D341Med (cell line): ENCODE data around the gene FEN1.

ENCODE experiments used
- DNase-seq: peaks from one replicate; pipeline ENCODE4 v3.0.0; 2012; ENCODE audit warnings: low spot score

The FEN1 gene

GRCh38 chr11:61756452-61757212 is 36.1 kb upstream of the FEN1 start:
- DNase-seq = no peak

DNA sequence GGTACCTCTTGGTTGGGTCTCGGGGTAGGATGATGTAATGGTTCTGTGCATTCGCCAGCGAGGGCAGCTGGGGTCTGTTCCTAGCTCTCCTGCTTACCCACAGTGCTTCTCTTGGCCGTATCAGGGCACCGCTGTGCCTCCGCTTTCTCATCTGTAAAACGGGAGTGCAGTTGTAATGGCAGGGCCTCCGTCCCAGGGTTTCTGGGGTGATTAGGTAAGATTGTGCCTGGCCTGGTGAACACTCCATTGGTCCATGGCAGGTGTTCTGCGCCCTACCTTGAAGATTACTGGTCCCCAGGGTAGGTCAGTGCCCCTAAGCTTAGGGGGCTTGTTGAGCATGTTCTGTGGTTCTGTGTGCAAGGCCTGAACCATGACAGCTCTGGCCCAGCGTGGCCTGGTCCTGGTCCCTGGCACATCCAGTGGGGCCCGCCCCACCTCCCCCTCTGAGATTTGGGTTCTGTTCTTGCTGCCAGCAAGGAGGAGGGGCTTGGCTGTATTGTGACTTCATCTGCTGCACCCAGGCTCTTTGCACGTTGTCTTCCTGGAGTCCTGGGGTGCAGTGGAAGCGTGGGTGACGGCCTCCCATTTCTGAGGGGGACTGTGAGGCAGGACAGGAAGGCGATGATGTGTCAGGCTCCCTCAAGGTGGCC is 35.4 kb upstream of the FEN1 start:
- no peak for DNase-seq

- no peak for DNase-seq
These were observed 31.8 kb upstream of the FEN1 start for GRCh38 chr11:61760946-61761345.

- DNase-seq = no peak
These were observed 31.1 kb upstream of the FEN1 start for GRCh38 chr11:61761440-61762222.

GRCh38 chr11:61762223-61762615 is 30.5 kb upstream of the FEN1 start:
- no peak for DNase-seq

DNA sequence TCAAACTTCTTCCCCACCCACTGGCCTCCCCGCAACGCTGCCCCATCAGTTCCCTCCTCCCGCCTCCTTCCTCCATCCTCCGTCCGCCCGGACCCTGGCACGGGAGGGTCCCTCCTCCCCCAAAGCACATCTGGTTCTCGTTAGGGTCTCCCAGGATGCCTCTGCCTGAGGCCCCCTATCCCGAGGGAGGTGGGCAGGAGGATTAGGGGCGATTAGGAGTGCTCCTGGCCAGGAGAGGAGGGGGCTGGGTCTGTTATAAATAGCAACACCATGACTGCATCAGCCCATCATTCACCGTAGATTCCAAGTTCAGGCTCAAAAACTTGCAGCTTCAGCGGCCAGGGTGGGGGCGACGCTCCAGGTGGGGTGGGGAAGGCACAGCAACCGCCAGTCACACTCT is 29.9 kb upstream of the FEN1 start:
- DNase-seq = no peak

DNA sequence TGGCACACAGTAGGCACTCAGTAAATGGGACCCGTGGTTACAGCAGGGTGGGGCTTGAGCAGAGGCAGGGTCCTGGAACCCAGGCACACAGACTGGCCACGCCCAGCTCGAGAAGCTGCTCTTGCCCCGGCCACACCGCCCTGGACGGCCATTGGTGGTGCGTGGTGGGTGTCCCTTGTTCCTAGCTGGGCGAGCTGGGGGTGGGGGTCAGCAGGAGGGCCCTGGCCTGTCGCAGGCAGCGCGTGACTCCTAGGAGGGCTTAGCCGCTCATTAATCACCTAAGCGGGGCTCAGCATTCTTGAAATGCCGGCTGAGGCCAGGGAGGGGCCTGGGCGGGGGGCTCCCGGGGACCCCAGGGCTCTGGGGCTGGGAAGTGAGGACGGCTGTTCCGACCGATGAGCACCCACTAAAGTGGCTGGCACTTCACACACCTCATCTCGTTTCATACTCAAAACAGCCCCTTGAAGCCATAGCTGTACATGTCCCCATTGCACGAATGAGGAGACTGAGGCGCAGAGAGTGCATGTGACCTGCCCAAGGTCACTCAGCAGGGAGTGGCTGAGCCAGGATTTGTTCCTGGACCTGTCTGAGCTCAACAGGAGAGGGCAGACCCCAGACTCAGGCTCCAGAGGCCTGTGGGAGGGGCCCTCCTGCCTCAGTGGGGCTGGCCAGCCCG is 28.6 kb upstream of the FEN1 start:
- DNase-seq = no peak

GRCh38 chr11:61764606-61765260 is 28.0 kb upstream of the FEN1 start:
- no peak for DNase-seq

DNA sequence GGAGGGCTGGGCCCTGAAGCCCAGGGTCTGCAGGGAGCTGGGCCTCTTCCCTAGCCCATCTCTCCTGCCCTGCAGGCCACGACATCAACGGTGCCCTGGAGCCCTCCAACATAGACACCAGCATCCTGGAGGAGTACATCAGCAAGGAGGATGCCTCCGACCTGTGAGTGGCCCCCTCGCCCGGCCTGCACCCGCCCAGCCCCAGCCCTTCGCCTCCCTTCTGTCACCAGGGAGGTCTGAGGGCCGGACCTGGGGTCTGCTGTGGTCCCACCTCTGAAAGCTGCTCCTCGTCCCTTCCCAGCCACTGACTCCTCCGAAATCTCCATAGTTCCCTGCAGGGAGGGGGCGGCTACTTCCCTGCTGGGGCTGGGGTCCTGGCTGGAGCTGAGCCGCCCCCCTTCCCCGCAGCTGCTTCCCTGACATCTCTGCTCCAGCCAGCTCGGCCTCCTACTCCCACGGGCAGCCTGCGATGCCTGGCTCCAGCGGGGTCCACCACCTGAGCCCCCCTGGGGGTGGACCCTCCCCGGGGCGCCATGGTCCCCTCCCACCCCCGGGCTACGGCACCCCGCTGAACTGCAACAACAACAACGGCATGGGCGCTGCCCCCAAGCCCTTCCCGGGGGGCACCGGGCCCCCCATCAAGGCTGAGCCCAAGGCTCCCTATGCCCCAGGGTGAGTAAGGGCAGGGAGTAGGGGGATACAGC is 27.0 kb upstream of the FEN1 start:
- no peak for DNase-seq

GRCh38 chr11:61766353-61766841 is 26.3 kb upstream of the FEN1 start:
- no peak for DNase-seq

GRCh38 chr11:61768376-61769076 is 24.2 kb upstream of the FEN1 start:
- DNase-seq = no peak

DNA sequence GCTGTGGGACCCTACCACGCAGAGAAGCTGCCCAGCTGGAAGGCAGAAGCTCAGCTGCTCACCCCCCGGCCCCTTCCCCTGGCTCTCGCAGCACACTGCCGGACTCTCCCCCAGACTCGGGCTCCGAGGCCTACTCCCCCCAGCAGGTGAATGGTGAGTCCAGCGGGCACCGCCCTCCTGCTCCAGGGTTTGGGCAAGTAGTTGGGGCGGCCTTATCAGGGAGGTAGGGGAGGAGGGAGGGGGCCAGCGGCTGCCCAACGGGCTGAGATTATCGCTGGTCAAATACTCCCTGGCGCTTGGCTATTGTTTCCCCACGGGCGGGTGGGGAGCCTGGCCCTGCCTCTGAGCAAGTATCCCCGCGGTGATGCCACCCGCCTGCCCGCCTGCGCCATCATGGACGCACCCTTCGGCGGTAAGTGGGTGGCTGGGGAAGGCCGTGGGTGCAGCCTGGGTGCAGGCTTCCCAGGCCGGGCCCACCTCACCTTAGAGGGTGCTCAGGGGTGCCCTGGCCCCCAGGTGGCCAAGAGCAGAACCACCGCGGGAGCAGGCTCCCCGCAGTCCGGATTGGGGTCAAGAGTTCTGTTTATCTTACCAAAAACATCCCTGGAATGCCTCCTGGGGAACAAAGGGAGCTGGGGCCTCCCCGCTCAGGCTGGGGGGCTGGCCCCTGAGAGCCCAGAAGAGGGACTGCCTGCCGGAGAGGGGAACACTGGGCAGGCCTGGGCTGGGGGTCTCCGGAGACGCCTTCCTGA is 23.4 kb upstream of the FEN1 start:
- no peak for DNase-seq

DNA sequence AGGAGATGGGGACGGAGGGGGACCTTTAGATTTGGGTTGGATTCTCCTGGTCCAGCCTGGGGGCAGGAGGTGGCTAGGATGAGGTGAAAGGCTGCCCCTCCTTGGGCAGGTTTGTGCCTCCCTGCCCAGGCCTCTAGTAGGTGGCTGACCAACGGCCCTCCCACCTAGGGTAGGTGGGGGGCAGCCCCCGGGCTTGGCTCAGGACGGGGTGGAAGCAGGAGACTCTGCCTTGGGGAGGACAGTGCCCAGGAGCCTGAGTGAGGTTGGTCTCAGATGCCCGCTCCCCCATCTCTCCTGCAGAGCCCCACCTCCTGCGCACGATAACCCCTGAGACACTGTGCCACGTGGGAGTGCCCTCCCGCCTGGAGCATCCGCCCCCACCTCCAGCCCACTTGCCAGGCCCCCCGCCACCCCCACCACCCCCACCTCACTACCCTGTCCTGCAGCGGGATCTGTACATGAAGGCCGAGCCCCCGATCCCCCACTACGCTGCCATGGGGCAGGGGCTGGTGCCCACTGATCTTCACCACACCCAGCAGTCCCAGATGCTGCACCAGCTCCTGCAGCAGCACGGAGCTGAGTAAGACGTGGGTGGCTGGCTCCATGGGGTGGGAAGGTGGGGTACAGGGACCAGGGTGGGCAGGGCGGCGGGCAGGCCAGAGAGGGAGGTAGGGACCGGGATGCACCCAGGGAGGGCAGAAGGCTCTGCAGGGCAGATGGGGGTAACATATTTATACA is 22.6 kb upstream of the FEN1 start:
- DNase-seq = no peak

GRCh38 chr11:61771195-61771894 is 21.4 kb upstream of the FEN1 start:
- no peak for DNase-seq

GRCh38 chr11:61771985-61772455 is 20.7 kb upstream of the FEN1 start:
- DNase-seq = no peak

- DNase-seq = no peak
These were observed 19.4 kb upstream of the FEN1 start for GRCh38 chr11:61773356-61773755.

DNA sequence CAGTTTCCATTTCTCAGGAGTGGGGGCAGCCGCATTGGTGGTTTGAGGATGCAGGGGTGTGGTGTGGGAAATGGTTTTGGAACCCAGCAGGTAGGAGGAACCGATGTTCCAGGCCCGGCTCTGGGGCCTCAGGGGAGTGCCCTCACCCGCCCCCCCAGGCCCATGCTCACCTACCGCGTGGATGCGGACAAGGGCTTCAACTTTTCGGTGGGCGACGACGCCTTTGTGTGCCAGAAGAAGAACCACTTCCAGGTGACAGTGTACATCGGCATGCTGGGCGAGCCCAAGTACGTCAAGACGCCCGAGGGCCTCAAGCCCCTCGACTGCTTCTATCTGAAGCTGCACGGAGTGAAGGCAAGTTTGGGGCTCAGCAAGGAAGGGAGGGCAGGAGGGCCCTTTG is 18.9 kb upstream of the FEN1 start:
- no peak for DNase-seq

GRCh38 chr11:61774411-61774810 is 18.3 kb upstream of the FEN1 start:
- DNase-seq = no peak
